Upper lobe of right lung (tissue), 1 donor: Measurements from ENCODE around the gene POLE. TPM values are rescaled to one million over a fixed set of nuclear protein-coding genes. Genes with fewer than 3 reads are reported as not detected.

ENCODE experiments used
- ATAC-seq: fragments of 200-7000 bp; cut with Tn5 transposase; one replicate; pipeline ENCODE4 v1.9.1; 2020; ENCODE audit warnings: mild to moderate bottlenecking, moderate library complexity
- DNase-seq: peaks from one replicate; pipeline ENCODE4 v3.0.0-alpha.2; 2020
- H3K27ac ChIP-seq: fragments of 200-600 bp; one replicate; pipeline ENCODE4 v1.8.0; 2022
- H3K27me3 ChIP-seq: fragments of 200-600 bp; one replicate; pipeline ENCODE4 v1.8.0; 2022; ENCODE audit warnings: mild to moderate bottlenecking
- H3K36me3 ChIP-seq: fragments of 200-600 bp; one replicate; pipeline ENCODE4 v1.8.0; 2022
- H3K4me1 ChIP-seq: fragments of 200-600 bp; one replicate; pipeline ENCODE4 v1.8.0; 2022
- H3K4me3 ChIP-seq: fragments of 200-600 bp; one replicate; pipeline ENCODE4 v1.8.0; 2022; ENCODE audit warnings: mild to moderate bottlenecking
- H3K9me3 ChIP-seq: fragments of 200-600 bp; one replicate; pipeline ENCODE4 v1.8.0; 2022
- intact Hi-C: fragments of 100-400 bp; cut with DNase I; formaldehyde crosslinking; loops from one replicate; pipeline ENCODE4 v1.11.0; 2022
- total RNA-seq: library from RNA; stranded (reverse); fragmentation: NEBNext Ultra II Directional; extraction: Animal tissue kit (Norgen Biotek cat#: 25700); gene quantifications from one replicate; pipeline ENCODE4 v1.2.1, GENCODE V29; 2021
- TF ChIP-seq, protein P1 (sequence below): fragments of 200-600 bp; IDR thresholded peaks from one replicate; pipeline ENCODE4 v1.8.0; 2022; ENCODE audit warnings: antibody characterized with exemption
- donor health status: DM: no; HTN: yes; CAD: no; lungs with severe emphysema.

The POLE gene
- total RNA-seq, 1 donor from 2014 or later, result 23.5 TPM

DNA sequence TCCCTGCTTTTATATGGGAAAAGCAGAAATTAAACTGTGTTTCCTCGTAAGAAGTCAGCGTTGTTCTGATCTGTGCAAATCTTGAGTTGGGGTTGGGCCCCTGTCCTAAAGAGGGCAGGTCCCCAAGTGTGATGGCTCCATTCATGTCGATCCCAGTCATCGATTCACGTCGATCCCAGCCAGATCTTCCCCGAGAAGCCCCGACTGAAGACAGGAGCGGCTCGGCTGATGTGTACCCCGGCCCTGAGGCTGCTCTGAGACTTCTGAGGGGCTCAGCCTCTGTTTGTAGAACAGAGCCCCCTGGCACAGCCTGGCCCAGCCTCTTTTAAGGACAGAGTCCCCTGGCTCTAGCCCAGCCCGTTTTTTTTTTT, 32.8 kb upstream of the POLE start:
- DNase-seq, result no peak
- peaks cover 78% of the 10 kb centered on the region for H3K36me3 ChIP-seq
- no peaks in the 10 kb centered on the region for H3K4me1 ChIP-seq

DNA sequence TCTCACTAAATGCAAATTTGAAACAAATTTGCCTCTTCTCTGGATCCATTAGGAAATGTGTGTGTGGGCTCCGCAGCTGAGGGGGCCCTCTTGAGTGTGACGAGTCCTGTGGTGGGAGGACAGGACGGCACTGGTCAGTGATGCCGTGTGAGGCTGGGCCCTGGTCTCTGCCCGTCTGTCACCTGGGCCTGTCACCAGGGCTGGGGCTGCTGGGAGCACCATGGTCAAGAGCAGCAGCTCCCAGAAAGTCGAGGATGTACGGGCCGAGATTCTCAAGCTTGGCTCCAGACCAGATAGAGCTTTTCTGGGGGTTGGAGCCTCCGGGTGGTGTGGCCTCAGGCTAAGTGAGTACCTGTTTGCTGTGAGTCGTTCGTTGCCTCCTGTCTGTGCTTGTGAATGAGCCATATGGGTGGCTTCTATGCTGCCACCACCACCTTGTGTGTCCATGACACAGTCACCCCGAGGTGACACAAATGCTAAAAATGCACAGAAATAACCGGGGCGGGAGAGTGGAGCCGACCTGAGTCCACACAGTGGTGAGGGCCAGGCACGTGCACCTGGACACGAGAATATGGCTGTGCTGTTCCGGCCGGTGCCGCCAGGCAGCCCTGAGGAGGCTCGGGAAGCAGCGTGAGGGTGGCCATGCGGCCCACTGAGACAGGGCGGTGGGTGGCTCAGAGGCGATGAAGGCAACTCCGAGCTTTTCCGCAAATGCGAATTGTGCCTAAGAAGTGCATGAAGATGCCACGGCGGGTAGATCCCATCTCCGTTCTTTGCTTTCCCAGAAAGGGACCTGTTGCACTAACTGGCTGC, 32.2 kb upstream of the POLE start:
- no peak overlapping the region for H3K27ac ChIP-seq
- H3K36me3 ChIP-seq, result peaks cover 77% of the 10 kb centered on the region
- intact Hi-C loops, result no loop called here
- no peaks in the 10 kb centered on the region for H3K4me1 ChIP-seq
- ATAC-seq, result no peak
- H3K4me3 ChIP-seq, result no peak overlapping the region
- H3K27me3 ChIP-seq, result no peaks in the 10 kb centered on the region
- H3K9me3 ChIP-seq, result no peaks in the 10 kb centered on the region
- TF ChIP-seq, protein P1, sequence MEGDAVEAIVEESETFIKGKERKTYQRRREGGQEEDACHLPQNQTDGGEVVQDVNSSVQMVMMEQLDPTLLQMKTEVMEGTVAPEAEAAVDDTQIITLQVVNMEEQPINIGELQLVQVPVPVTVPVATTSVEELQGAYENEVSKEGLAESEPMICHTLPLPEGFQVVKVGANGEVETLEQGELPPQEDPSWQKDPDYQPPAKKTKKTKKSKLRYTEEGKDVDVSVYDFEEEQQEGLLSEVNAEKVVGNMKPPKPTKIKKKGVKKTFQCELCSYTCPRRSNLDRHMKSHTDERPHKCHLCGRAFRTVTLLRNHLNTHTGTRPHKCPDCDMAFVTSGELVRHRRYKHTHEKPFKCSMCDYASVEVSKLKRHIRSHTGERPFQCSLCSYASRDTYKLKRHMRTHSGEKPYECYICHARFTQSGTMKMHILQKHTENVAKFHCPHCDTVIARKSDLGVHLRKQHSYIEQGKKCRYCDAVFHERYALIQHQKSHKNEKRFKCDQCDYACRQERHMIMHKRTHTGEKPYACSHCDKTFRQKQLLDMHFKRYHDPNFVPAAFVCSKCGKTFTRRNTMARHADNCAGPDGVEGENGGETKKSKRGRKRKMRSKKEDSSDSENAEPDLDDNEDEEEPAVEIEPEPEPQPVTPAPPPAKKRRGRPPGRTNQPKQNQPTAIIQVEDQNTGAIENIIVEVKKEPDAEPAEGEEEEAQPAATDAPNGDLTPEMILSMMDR, result no peak
- no peak for DNase-seq

More for the DNA sequence above, 32.8 kb upstream of the POLE start:
- no peaks in the 10 kb centered on the region for H3K27me3 ChIP-seq
- intact Hi-C loops, result no loop called here
- TF ChIP-seq, protein P1, result no peak
- no peak for ATAC-seq
- H3K4me3 ChIP-seq, result no peak overlapping the region
- no peaks in the 10 kb centered on the region for H3K9me3 ChIP-seq
- H3K27ac ChIP-seq, result no peak overlapping the region

DNA sequence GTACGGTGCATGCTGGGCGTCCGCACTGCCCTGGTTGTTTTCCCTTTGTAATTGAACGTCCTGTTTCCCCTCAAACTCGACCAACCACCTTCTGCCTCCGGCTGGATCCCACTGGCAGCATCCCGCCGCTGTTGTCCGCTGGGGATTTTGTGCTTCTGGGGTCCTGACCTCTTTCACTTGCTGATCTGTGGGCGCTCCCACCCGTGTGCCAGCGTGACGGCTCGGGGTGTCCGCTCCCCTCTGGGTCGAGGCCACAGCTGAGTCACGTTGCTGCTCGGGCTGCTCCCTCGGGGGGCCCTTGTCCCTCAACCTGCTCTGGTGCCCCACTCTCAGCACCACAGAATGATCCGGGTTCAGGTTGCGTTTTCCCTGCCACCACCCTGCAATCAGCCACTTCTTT, 31.5 kb upstream of the POLE start:
- no peak for ATAC-seq
- no peak overlapping the region for H3K4me3 ChIP-seq
- H3K27ac ChIP-seq, result no peak overlapping the region
- no peaks in the 10 kb centered on the region for H3K27me3 ChIP-seq
- TF ChIP-seq, protein P1, result no peak
- H3K36me3 ChIP-seq, result peaks cover 70% of the 10 kb centered on the region
- no peaks in the 10 kb centered on the region for H3K9me3 ChIP-seq
- no peak for DNase-seq
- no peaks in the 10 kb centered on the region for H3K4me1 ChIP-seq
- intact Hi-C loops, result no loop called here

DNA sequence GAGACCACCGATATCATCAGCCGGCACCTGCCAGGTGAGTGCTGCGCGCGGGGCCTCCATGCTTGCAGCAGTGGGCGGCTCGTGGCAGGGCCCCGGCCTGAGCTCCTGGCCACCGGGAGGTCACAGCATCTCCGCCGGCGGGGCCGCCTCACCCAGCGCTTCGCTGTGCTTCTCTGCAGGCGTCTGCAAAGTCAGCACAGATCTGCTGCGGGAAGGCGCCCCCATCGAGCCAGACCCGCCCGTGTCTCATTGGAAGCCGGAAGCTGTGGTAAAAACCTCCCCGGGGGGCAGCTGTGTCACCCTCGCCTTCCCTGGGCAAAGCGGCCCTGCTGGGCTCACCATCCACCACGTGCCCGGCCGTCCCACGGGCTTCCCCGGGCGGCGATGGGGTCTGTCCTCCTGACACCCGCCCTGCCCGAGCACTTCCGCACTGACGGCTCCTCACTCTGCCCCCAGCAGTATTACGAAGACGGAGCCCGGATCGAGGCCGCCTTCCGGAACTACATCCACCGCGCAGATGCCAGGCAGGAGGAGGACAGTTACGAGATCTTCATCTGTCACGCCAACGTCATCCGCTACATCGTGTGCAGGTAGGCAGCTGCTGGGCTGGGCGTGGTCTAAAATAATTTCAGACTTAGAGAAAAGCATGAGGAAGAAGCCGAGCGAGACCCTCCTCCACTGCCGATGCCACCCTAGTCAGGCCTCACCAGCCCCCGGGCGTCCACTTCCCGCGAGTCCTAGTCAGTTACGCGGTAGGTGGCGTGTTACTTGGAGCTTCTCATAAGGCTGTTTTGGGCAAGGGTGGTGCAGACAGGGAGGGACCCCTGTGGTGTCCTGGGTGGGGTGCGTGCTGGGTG, 30.6 kb upstream of the POLE start:
- intact Hi-C loops, result no loop called here
- TF ChIP-seq, protein P1, result no peak
- ATAC-seq (peak; percentile 6), DNase-seq (no peak)
- H3K36me3 ChIP-seq, result peaks cover 61% of the 10 kb centered on the region
- H3K9me3 ChIP-seq, result no peaks in the 10 kb centered on the region
- no peak overlapping the region for H3K27ac ChIP-seq
- H3K4me1 ChIP-seq, result no peaks in the 10 kb centered on the region
- H3K4me3 ChIP-seq, result no peak overlapping the region
- no peaks in the 10 kb centered on the region for H3K27me3 ChIP-seq

DNA sequence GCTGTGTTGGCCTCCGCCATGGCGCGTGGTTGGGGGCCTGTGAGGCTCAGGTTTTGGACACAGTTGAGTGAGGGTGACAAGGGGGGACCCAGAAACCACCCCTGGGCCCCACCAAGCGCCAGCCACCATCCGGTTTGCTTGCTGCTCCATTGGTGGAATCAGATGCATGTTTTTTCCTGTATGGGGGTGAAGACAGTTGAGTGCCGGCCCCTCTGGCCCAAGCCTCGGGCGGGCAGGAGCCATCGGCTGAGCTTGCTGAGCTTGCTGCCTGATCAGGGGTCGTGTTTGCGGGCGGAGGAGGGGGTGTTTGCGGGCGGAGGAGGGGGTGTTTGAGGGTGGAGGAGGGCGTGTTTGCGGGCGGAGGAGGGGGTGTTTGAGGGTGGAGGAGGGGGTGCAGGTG, 29.9 kb upstream of the POLE start:
- Histone ChIP-seq H3K4me3 (no peak overlapping the region), H3K9me3 (no peaks in the 10 kb centered on the region), H3K36me3 (peaks cover 57% of the 10 kb centered on the region), H3K27me3 (no peaks in the 10 kb centered on the region), H3K4me1 (peaks cover under 1% of the 10 kb centered on the region), H3K27ac (no peak overlapping the region)
- TF ChIP-seq, protein P1, result no peak
- no peak for DNase-seq
- intact Hi-C loops, result no loop called here
- ATAC-seq, result no peak
